BJ (cell line): ENCODE measurements around the gene GAS2L3. TPM values are rescaled to one million over a fixed set of nuclear protein-coding genes. Genes with fewer than 3 reads are reported as not detected.
"Not testable (repeated sequence)": the region's sequence is repeated elsewhere in the genome, so short reads cannot be mapped to it uniquely, and the experiment has no call there.

Experiments used
- CTCF ChIA-PET: fragments of 350-600 bp; formaldehyde crosslinking; extraction: SDS; loops from one replicate; lab custom pipeline; 2021; ENCODE audit warnings: antibody characterized with exemption, inconsistent platforms; lab: Yijun Ruan, JAX
- POLR2A ChIA-PET: fragments of 300-600 bp; sonication (Branson Sonifier 250); formaldehyde crosslinking; extraction: SDS; loops from one replicate; lab custom pipeline; 2021; ENCODE audit warnings: antibody characterized with exemption; lab: Charles Lee
- DNase-seq: peaks from one replicate; pipeline ENCODE4 v3.0.0-alpha.2; 2011; ENCODE audit warnings: low read depth
- H3K27me3 ChIP-seq: 2 replicates; pipeline ENCODE4 v1.6.0; 2011; ENCODE audit warnings: low read length; ENCODE audit not compliant: control insufficient read depth, insufficient read depth
- H3K36me3 ChIP-seq: 2 replicates; pipeline ENCODE4 v1.5.1; 2011; ENCODE audit warnings: low read length; ENCODE audit not compliant: control insufficient read depth, insufficient read depth
- H3K4me3 ChIP-seq: 2 replicates; pipeline ENCODE4 v1.5.1; 2011; ENCODE audit warnings: low read depth, mild to moderate bottlenecking, control low read depth, low read length
- CTCF ChIP-seq: IDR thresholded peaks from 2 replicates; pipeline ENCODE4 v1.5.1; 2011; ENCODE audit warnings: low read depth, mild to moderate bottlenecking, control low read depth, inconsistent platforms, low read length, moderate library complexity; ENCODE audit not compliant: insufficient read depth
- polyA plus RNA-seq: library from polyadenylated mRNA; depleted of rRNA; stranded (reverse); fragments of >200 nt; gene quantifications from 2 replicates; pipeline ENCODE4 v1.2.3, GENCODE V29; 2011

GAS2L3 gene
- polyA plus RNA-seq, 1 experiment, result 4.9 TPM

- Histone ChIP-seq H3K4me3 (no peak overlapping the region), H3K36me3 (no peaks in the 10 kb centered on the region), H3K27me3 (no peaks in the 10 kb centered on the region)
- no peak for TF ChIP-seq CTCF
- POLR2A ChIA-PET, result no interaction called here
- no peak for DNase-seq
- CTCF ChIA-PET, result interaction anchor here (0.8 to 1.3 kb wide), 6 partner anchors 10 to 35 kb away, joined by 3 to 4 read pairs (median 3); no protein-coding TSS in a partner anchor
Observed at GRCh38 chr12:100593490-100593889, 20.0 kb downstream of the GAS2L3 start.

- H3K36me3 ChIP-seq, result no peaks in the 10 kb centered on the region
- DNase-seq, result no peak
- no peaks in the 10 kb centered on the region for H3K27me3 ChIP-seq
- ChIA-PET POLR2A (no interaction called here), CTCF (no interaction called here)
- H3K4me3 ChIP-seq, result no peak overlapping the region
- no peak for TF ChIP-seq CTCF
Observed at GRCh38 chr12:100601626-100602025, 28.1 kb downstream of the GAS2L3 start.

GRCh38 chr12:100602997-100603396 is 29.5 kb downstream of the GAS2L3 start:
- H3K27me3 ChIP-seq, H3K4me3 ChIP-seq, DNase-seq, H3K36me3 ChIP-seq, CTCF ChIA-PET, POLR2A ChIA-PET: not testable (repeated sequence)

GRCh38 chr12:100608776-100609175 is 35.3 kb downstream of the GAS2L3 start:
- POLR2A ChIA-PET, result no interaction called here
- Histone ChIP-seq H3K4me3 (no peak overlapping the region), H3K27me3 (no peaks in the 10 kb centered on the region), H3K36me3 (no peaks in the 10 kb centered on the region)
- no peak for TF ChIP-seq CTCF
- DNase-seq, result no peak
- CTCF ChIA-PET, result interaction anchor here (0.7 to 1.7 kb wide), 3 partner anchors 9 to 15 kb away, joined by 3 to 8 read pairs (median 4); no protein-coding TSS in a partner anchor

- TF ChIP-seq CTCF, result no peak
- no peak for DNase-seq
- Histone ChIP-seq H3K36me3 (no peaks in the 10 kb centered on the region), H3K4me3 (no peak overlapping the region), H3K27me3 (no peaks in the 10 kb centered on the region)
- POLR2A ChIA-PET, result no interaction called here
- CTCF ChIA-PET, result no interaction called here
Observed at GRCh38 chr12:100610666-100611430, 37.4 kb downstream of the GAS2L3 start.
